GM19193 (cell line): ENCODE results near the gene EFCAB6.

ENCODE experiments used
- POLR2A ChIP-seq: IDR thresholded peaks from 4 replicates; pipeline ENCODE4 v1.6.1; 2011; ENCODE audit not compliant: insufficient read depth, insufficient read length; ENCODE audit errors: extremely low read depth

The EFCAB6 gene

GRCh38 chr22:43755452-43755851 is 56.7 kb downstream of the EFCAB6 start:
- TF ChIP-seq POLR2A = no peak

DNA sequence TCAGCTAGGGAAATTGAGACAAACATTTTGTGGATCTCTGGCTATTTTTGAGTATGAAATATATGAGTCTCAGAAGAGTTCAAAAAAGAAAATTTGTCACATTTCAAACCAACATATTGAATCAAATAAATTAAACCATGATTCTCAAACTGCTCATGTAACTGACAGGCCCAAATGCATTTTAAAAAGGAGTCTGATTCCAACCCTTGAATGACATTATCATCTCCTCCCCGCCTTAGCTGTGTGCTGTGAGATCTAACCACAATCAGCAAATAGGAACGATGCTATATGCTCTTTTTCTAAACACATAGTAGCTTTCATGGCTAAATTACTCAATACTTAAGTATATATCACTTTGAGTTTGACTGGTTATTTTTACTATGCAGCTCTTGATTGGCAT is 57.1 kb downstream of the EFCAB6 start:
- TF ChIP-seq POLR2A = no peak

- no peak for TF ChIP-seq POLR2A
These were observed 57.9 kb downstream of the EFCAB6 start for GRCh38 chr22:43754176-43754575.

GRCh38 chr22:43753688-43754087 is 58.4 kb downstream of the EFCAB6 start:
- no peak for TF ChIP-seq POLR2A

DNA sequence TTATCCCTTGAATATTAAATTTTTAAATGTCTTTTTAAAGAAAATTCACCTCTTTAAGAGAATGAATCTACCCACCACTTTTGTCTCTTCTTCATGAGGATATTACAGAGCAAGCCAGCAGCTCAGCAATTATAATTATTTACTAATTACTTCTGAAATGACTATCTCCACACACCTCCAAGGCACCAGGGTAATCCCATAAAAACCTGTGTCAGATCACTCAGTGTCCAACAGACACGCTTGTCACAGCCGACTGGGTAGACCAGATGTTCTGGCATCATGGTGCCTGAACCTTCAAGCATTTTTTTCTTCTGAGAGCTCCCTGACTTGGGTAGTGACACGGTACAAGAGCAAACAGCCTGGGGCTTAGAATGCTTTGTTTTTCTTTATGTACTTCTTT is 61.4 kb downstream of the EFCAB6 start:
- no peak for TF ChIP-seq POLR2A

- no peak for TF ChIP-seq POLR2A
These were observed 62.6 kb downstream of the EFCAB6 start for GRCh38 chr22:43749473-43749872.

DNA sequence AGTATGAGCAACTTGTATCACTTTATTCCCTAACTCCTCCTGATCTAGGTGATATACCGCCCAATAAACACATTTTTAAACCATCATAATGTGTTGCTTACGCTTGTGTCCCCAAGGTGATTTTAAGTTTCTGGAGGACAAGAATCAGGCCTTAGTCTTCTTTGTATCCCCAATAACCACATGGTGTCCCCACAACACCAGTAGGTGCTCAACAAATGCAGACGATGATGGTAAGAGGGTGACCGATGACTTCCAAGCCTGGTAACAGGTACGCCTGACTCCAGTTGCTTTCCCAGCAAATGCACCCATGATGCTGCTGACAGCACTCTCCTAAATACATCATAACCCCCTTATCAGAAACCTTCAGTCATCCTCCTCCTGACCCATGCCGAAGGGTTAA is 64.2 kb downstream of the EFCAB6 start:
- TF ChIP-seq POLR2A = no peak

DNA sequence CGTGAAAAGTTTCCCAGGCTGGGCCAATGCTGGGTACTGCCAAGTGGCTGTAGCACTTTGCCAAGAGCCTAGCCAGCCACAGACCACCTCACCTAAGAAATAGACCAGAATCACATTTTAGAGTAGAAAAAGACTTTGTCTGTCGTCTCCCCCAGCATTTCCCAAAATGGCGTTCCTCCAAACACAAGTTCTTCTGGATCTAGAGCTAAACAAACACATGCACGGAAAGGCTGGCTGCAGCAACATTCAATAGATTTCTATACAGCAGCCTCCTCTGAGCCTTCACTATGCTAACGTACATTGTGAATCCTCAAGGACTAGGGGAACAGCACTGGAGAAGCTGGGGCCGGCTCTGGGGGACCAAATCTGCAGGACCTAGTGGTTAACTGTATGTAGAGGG is 65.0 kb downstream of the EFCAB6 start:
- TF ChIP-seq POLR2A = no peak

- TF ChIP-seq POLR2A = no peak
These were observed 66.2 kb downstream of the EFCAB6 start for GRCh38 chr22:43745783-43746356.

DNA sequence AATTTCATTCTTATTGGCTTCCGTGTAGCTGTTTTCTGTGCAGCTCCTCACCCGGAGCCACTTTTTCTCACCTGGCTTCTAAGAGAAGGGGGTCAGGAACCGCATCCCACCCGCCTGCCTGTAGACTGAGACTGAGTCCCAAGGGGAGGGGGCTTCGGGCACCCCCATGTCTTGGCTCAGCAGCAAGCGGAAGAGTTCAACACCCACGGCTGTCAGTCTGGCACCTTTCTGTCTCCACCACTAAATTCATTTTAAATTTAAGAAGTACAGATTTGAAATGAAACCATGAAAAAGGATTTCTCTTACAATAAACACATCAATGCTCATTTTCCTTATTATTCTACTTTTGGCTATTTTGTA is 66.7 kb downstream of the EFCAB6 start:
- TF ChIP-seq POLR2A = no peak

DNA sequence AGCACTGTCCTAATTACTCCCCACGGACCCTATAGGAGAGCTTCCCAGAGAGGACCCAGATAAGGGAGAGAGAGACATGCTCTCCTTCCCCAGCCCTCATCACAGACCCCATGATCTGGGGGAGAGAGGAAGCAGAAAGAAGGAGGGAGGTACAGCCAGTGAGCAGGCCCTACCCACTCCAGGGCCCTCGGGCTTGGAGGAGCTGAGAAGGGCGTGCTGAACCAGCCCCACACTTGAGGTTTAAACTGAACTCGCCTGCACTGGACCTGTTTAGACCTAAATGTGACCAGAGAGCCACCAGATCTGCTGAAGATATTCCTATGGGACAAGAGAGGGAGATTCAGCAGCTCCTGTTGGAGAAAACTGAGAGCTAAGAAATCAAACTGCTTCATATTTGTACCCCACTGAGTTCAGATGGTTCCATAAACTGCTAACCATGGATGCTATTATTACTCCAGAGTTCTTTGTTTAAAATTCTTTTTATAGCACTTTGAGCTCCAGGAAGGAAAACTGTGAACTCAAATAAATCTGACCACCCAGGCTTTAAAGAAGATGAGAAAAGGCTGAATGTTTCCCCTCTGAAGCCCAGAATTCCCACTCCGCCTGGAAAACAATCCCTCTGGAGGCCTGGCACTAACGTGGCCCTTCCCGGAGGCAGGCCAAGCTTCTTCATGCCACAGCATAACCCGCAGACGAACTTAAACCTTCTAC is 67.2 kb downstream of the EFCAB6 start:
- no peak for TF ChIP-seq POLR2A

DNA sequence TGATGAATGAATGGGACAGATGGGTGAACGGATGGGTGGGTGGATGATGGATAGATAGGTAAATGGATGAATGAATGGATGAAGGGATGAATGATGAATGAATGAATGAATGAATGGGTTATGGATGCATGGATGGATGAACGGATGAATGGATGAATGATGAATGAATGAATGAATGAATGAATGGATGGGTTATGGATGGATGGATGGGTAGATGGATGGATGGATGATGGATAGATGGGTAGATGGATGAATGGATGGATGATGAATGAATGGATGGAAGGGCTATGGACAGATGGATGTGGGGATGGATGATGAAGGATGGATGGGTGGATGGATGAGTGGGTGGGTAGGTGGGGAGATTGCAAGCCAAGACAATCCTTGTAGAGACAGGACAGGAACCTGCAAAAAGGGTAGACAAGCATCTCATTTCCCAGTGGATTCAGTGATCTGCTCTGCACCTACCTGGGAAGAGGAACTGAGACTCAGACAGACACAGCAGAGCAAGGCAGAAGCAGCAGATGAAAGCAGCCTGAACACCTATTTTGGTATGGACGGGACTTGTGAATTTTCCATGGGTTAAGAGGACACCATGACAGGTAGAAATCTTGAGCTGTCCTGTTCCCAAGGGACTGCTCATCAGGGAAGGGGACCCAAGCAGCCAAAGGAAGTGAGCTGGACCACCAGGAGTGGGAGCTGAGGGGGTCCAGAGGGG is 68.0 kb downstream of the EFCAB6 start:
- TF ChIP-seq POLR2A = no peak

GRCh38 chr22:43743131-43743530 is 69.0 kb downstream of the EFCAB6 start:
- TF ChIP-seq POLR2A = no peak

- TF ChIP-seq POLR2A = no peak
These were observed 69.8 kb downstream of the EFCAB6 start for GRCh38 chr22:43742154-43742950.

GRCh38 chr22:43740587-43741270 is 71.4 kb downstream of the EFCAB6 start:
- TF ChIP-seq POLR2A = no peak

DNA sequence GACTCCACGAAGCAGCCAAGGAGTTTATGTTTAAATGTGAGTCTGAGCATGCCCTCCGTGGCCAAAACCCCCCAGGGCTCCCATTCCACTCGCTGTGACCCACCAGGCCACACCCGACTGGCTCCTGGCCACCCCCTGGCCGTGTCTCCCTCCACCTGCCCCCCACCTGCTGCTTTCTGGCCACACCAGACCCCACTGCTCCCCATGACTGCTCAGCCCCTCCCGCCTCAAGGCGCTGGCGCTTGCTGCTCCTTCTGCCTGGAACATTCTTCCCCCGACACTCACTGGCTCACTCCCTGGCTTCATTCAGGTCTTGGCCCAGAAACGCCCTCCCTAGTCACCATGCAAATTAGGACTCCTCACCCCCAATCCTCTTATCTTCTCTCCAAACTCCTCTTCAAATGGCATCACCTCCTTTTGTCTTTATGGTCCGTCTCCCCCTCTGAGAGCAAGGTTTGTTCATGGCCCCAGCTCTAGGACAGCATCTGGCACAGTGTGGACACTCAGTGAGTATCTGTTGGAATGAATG is 72.2 kb downstream of the EFCAB6 start:
- no peak for TF ChIP-seq POLR2A
